ENCODE data around the gene KCNG2.

Gene KCNG2

GRCh38 chr18:79902075-79902474 lies 104.3 kb downstream of the KCNG2 start:
- Histone ChIP-seq H3K4me2 (ENCODE audit: low read length) (no peak overlapping the region), H2AFZ (ENCODE audit: low read length) (no peak overlapping the region), H3F3A (ENCODE audit: insufficient read depth, low read length) (no peaks in the 10 kb centered on the region), H3K4me3 (ENCODE audit: low read depth, low read length, poor library complexity, severe bottlenecking) (no peak overlapping the region), H4K20me1 (ENCODE audit: insufficient read depth, low read length) (no peaks in the 10 kb centered on the region), H3K27ac (ENCODE audit: low read depth, low read length, poor library complexity, severe bottlenecking) (no peak overlapping the region), H3K9me3 (ENCODE audit: low read length) (peaks cover 4% of the 10 kb centered on the region; the same call in 1 of the 2 replicates), H3K9ac (ENCODE audit: low read length) (no peak overlapping the region), H3K4me1 (ENCODE audit: insufficient read depth, low read length, severe bottlenecking) (no peaks in the 10 kb centered on the region), H3K79me2 (ENCODE audit: insufficient read depth, low read length) (no peaks in the 10 kb centered on the region), H3K9me2 (ENCODE audit: low read depth, low read length) (no peaks in the 10 kb centered on the region), H3K27me3 (ENCODE audit: insufficient read depth, low read length) (no peaks in the 10 kb centered on the region), H3K36me3 (ENCODE audit: insufficient read depth, low read length) (peaks cover 8% of the 10 kb centered on the region; the same call in 1 of the 2 replicates)
- no peak for TF ChIP-seq EZH2 (IDR thresholded peaks at IDR 0.05; ENCODE audit: borderline replicate concordance, low read length)
- TF ChIP-seq CTCF (IDR thresholded peaks at IDR 0.05; ENCODE audit: low read length): no peak

GRCh38 chr18:79902640-79903039 lies 104.9 kb downstream of the KCNG2 start:
- no peak overlapping the region for H3K27ac ChIP-seq (ENCODE audit: low read depth, low read length, poor library complexity, severe bottlenecking)
- no peaks in the 10 kb centered on the region for H3F3A ChIP-seq (ENCODE audit: insufficient read depth, low read length)
- no peaks in the 10 kb centered on the region for H3K27me3 ChIP-seq (ENCODE audit: insufficient read depth, low read length)
- H3K4me2 ChIP-seq (ENCODE audit: low read length): no peak overlapping the region
- no peak overlapping the region for H3K9ac ChIP-seq (ENCODE audit: low read length)
- peaks cover 2% of the 10 kb centered on the region; the same call in 1 of the 2 replicates for H3K9me3 ChIP-seq (ENCODE audit: low read length)
- peaks cover 8% of the 10 kb centered on the region; the same call in 1 of the 2 replicates for H3K36me3 ChIP-seq (ENCODE audit: insufficient read depth, low read length)
- no peaks in the 10 kb centered on the region for H4K20me1 ChIP-seq (ENCODE audit: insufficient read depth, low read length)
- H3K4me3 ChIP-seq (ENCODE audit: low read depth, low read length, poor library complexity, severe bottlenecking): no peak overlapping the region
- H3K4me1 ChIP-seq (ENCODE audit: insufficient read depth, low read length, severe bottlenecking): no peaks in the 10 kb centered on the region
- H3K9me2 ChIP-seq (ENCODE audit: low read depth, low read length): no peaks in the 10 kb centered on the region
- H2AFZ ChIP-seq (ENCODE audit: low read length): no peak overlapping the region
- no peaks in the 10 kb centered on the region for H3K79me2 ChIP-seq (ENCODE audit: insufficient read depth, low read length)
- TF ChIP-seq CTCF (IDR thresholded peaks at IDR 0.05; ENCODE audit: low read length) (no peak), EZH2 (IDR thresholded peaks at IDR 0.05; ENCODE audit: borderline replicate concordance, low read length) (no peak)

GRCh38 chr18:79903071-79903635 lies 105.4 kb downstream of the KCNG2 start:
- no peaks in the 10 kb centered on the region for H3K4me1 ChIP-seq (ENCODE audit: insufficient read depth, low read length, severe bottlenecking)
- H3K36me3 ChIP-seq (ENCODE audit: insufficient read depth, low read length): peaks cover 8% of the 10 kb centered on the region; the same call in 1 of the 2 replicates
- H2AFZ ChIP-seq (ENCODE audit: low read length): no peak overlapping the region
- no peak overlapping the region for H3K4me2 ChIP-seq (ENCODE audit: low read length)
- no peaks in the 10 kb centered on the region for H3K27me3 ChIP-seq (ENCODE audit: insufficient read depth, low read length)
- H3F3A ChIP-seq (ENCODE audit: insufficient read depth, low read length): no peaks in the 10 kb centered on the region
- no peaks in the 10 kb centered on the region for H4K20me1 ChIP-seq (ENCODE audit: insufficient read depth, low read length)
- no peaks in the 10 kb centered on the region for H3K79me2 ChIP-seq (ENCODE audit: insufficient read depth, low read length)
- no peak for TF ChIP-seq CTCF (IDR thresholded peaks at IDR 0.05; ENCODE audit: low read length)
- TF ChIP-seq EZH2 (IDR thresholded peaks at IDR 0.05; ENCODE audit: borderline replicate concordance, low read length): no peak
- H3K27ac ChIP-seq (ENCODE audit: low read depth, low read length, poor library complexity, severe bottlenecking): no peak overlapping the region
- H3K4me3 ChIP-seq (ENCODE audit: low read depth, low read length, poor library complexity, severe bottlenecking): no peak overlapping the region
- no peak overlapping the region for H3K9ac ChIP-seq (ENCODE audit: low read length)
- H3K9me2 ChIP-seq (ENCODE audit: low read depth, low read length): no peaks in the 10 kb centered on the region
- H3K9me3 ChIP-seq (ENCODE audit: low read length): no peaks in the 10 kb centered on the region
